Measurements from ENCODE around the gene MDFI.

The MDFI gene

GRCh38 chr6:41651246-41651961, 13.1 kb downstream of the MDFI start:
- no peak for DNase-seq (ENCODE audit: low read depth)

GRCh38 chr6:41651962-41652657, 13.8 kb downstream of the MDFI start:
- DNase-seq (ENCODE audit: low read depth) = no peak

DNA sequence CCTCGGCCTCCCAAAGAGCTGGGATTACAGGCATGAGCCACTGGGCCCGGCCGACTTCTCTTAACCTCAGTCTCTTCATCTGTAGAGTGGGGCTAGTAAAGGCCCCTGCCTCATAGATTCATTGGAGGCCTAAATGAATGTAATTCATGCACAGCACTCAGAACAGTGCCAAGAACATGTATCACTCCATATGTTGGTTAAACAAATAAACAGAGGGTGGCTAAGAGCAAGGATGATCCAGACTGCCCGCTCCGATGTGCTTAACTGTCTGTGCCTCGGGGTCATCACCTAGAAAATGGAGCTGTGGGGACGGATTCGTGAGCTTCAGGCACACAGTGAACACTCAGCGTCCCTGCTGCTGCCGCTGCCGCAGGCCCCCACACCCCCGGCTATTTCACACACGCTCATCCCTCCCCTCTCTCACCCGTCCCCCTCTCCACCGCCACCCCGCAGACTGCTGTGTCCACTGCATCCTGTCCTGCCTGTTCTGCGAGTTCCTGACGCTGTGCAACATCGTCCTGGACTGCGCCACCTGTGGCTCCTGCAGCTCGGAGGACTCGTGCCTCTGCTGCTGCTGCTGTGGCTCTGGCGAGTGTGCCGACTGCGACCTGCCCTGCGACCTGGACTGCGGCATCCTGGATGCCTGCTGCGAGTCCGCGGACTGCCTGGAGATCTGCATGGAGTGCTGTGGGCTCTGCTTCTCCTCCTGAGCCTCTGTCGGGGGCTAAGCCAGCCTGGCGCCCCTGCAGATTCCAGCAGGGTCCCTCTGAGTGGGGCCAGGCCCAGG, 14.8 kb downstream of the MDFI start:
- no peak for DNase-seq (ENCODE audit: low read depth)

GRCh38 chr6:41653691-41654090, 15.4 kb downstream of the MDFI start:
- DNase-seq (ENCODE audit: low read depth) = no peak

DNA sequence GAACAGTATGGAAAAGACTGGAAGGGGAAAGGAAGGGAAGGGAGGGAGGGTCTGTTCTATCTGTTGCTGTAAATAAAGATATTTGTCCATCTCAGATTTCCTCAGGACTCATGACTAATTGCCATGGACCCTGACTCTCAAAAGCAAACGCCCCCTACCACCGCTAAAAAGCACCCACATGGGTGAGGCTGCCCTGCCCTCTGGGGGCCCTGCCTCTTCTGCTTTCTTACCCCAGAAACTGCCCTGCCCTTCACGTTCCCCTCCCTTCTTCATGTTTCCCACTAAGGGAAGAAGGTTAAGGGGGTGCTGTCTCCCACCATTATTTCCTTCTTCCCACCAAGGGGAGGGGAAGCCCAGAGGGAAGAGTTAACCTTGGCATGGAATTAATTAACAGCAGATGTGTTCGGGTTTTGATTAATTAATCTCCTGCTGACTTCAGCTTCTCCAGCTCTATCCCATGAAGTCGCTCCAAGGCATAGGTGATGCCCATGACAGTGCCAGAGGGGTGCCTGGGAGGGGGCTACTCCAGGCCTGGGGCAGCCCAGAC, 16.0 kb downstream of the MDFI start:
- no peak for DNase-seq (ENCODE audit: low read depth)

GRCh38 chr6:41654698-41655151, 16.5 kb downstream of the MDFI start:
- no peak for DNase-seq (ENCODE audit: low read depth)

DNA sequence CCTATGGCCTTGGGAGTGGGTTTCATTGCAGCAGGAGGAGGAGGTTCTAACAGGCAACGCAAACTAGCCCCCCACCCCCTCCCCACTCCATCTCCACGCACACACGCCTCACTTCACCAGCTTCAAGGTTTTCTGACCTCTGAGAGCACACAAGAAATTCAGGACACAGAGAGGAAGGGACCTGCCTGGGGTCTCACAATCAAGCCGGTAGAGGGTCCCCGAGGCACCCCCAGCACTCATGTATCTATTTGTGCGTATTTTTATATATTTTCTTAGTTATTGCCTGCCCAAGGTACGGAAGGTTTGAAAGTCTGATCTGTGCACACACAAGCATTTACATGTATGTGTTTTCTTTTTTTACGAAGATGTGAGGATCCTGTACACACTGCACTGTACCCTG, 16.9 kb downstream of the MDFI start:
- DNase-seq (ENCODE audit: low read depth) = no peak

- DNase-seq (ENCODE audit: low read depth) = no peak
Measured at GRCh38 chr6:41655646-41656001, 17.4 kb downstream of the MDFI start.

DNA sequence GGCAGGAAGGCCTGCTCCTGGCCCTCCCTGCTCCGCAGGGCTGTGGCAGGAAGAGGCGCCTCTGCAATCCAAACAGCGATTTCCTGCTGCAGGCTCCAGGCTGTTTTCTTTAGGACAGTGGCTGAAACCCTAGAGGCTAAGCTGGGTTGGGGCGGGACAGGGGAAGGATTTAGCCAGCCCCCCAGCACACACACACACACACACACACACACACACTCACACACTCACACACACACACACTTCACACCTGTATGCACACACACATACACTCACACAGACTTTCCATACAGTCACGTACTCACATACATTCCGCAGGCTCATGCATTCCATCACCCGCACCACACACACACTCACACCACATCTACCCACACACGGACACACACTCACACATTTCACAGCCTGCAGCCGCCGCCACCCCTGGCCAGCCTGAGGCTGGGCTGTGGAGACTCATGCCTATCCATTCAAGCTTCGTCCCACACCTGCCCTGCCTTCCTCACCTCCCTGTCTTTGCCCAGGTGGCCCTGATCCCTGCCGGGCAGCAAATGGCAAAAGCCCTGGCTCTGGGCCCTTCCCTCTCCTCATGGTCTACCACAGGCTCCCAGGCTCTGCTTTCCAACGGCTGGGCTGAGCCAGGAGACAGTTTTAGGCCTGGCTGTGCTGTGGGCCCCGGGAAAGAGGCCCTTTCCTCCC, 17.9 kb downstream of the MDFI start:
- DNase-seq (ENCODE audit: low read depth) = no peak

- DNase-seq (ENCODE audit: low read depth) = no peak
Measured at GRCh38 chr6:41657131-41658094, 19.1 kb downstream of the MDFI start.

DNA sequence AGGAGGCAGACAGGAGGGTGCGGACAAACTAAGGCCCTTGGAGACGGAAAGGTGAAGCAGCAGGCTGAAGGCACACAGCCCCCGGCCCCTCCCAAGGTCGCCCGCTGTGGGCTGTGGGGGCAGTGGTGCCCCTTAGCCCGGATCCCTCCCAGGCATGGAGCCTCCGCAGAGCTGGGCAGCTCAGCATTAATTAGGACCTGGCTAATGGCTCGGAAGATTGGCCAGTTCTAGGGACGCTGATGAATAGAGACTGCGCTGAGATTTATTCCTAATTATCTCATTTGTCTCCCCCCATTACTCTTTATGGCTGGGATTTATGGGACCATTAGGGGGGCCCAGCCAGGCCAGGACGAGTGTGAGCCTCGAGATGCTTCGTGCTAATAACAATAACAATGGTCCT, 20.4 kb downstream of the MDFI start:
- DNase-seq (ENCODE audit: low read depth) = no peak

GRCh38 chr6:41659935-41660334, 21.7 kb downstream of the MDFI start:
- no peak for DNase-seq (ENCODE audit: low read depth)

- DNase-seq (ENCODE audit: low read depth) = no peak
Measured at GRCh38 chr6:41663568-41663967, 25.3 kb downstream of the MDFI start.

- no peak for DNase-seq (ENCODE audit: low read depth)
Measured at GRCh38 chr6:41664271-41664670, 26.0 kb downstream of the MDFI start.

DNA sequence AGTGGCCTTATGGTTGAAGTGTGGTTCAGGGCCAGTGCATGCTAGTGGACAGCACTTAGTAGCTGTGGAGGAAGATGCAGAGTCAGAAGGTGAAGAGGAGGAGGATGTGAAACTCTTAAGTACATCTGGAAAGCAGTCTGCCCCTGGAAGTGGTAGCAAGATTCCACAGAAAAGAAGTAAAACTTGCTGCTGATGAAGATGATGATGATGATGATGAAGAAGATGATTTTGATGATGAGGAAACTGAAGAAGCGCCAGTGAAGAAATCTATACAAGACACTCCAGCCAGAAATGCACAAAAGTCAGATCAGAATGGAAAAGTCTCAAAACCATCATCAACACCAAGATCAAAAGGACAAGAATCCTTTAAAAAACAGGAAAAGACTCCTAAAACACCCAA, 28.9 kb downstream of the MDFI start:
- DNase-seq (ENCODE audit: low read depth) = no peak

GRCh38 chr6:41668968-41669367, 30.7 kb downstream of the MDFI start:
- no peak for DNase-seq (ENCODE audit: low read depth)

GRCh38 chr6:41670703-41671360, 32.6 kb downstream of the MDFI start:
- DNase-seq (ENCODE audit: low read depth) = no peak

- no peak for DNase-seq (ENCODE audit: low read depth)
Measured at GRCh38 chr6:41671376-41671775, 33.1 kb downstream of the MDFI start.

DNA sequence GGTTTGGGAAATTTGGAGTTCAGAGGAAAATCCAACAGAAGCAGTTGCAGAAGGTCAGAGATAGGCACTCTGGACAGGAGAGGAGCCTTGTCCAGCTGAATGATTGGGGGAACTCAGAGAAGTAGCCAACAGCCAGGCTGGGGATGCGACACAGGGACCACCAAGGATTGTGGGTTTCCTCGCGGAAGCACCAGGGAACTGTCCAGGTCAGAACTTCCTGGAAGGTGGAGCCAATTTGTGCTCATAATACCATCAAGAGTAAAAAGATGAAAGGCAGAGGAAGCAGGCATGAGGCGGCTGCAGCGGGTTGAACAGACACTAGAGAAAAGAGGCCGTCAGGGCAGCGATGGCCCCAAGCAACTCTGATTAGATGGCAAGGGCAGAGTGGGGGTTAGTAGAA, 33.7 kb downstream of the MDFI start:
- DNase-seq (ENCODE audit: low read depth) = no peak

All from activated gamma-delta T cell treated with anti-CD3 and anti-CD28 coated beads, Interleukin-2, amount 50 U/mL, for 16 hours (primary cell).